AG04450 (cell line): ENCODE measurements around the gene TNFRSF18. TPM values are rescaled to one million over a fixed set of nuclear protein-coding genes. Genes with fewer than 3 reads are reported as not detected.
"Not testable (repeated sequence)": the region's sequence is repeated elsewhere in the genome, so short reads cannot be mapped to it uniquely, and the experiment has no call there.

ENCODE experiments used
- CTCF ChIA-PET: fragments of 300-600, 350-600 bp; formaldehyde crosslinking; extraction: SDS; loops from one replicate; lab custom pipeline; 2022; ENCODE audit warnings: antibody characterized with exemption, inconsistent platforms; lab: Charles Lee
- POLR2A ChIA-PET: fragments of 350-600 bp; formaldehyde crosslinking; extraction: SDS; loops from one replicate; lab custom pipeline; 2021; ENCODE audit warnings: antibody characterized with exemption, inconsistent platforms; lab: Yijun Ruan, JAX
- DNase-seq: peaks from one replicate; pipeline ENCODE4 v3.0.0-alpha.2; 2011; ENCODE audit warnings: low read depth, low spot score
- H3K27ac ChIP-seq: one replicate; pipeline ENCODE4 v1.5.1; 2012; ENCODE audit warnings: low read depth, low read length, control low read depth
- H3K27me3 ChIP-seq: one replicate; pipeline ENCODE4 v1.6.0; 2012; ENCODE audit warnings: low read length; ENCODE audit not compliant: control insufficient read depth, insufficient read depth
- H3K4me3 ChIP-seq: 2 replicates; pipeline ENCODE4 v1.5.1; 2011; ENCODE audit warnings: mild to moderate bottlenecking, low read depth, low read length, control low read depth
- H3K9me3 ChIP-seq: 2 replicates; pipeline ENCODE4 v1.5.1; 2012; ENCODE audit warnings: low read length; ENCODE audit not compliant: control insufficient read depth, insufficient read depth
- CTCF ChIP-seq: IDR thresholded peaks from 2 replicates; pipeline ENCODE4 v1.5.1; 2011; ENCODE audit warnings: low read depth, low read length, control low read depth, inconsistent platforms
- polyA plus RNA-seq: library from polyadenylated mRNA; depleted of rRNA; stranded (reverse); fragments of >200 nt; gene quantifications from 2 replicates; pipeline ENCODE4 v1.2.3, GENCODE V29; 2011

Gene TNFRSF18
- polyA plus RNA-seq, 1 experiment: 1.0 TPM

- no peak for TF ChIP-seq CTCF
- CTCF ChIA-PET: no interaction called here
- Histone ChIP-seq H3K27me3 (no peaks in the 10 kb centered on the region), H3K9me3 (peaks cover 4% of the 10 kb centered on the region; the same call in 1 of the 2 replicates), H3K27ac (no peak overlapping the region), H3K4me3 (no peak overlapping the region)
- DNase-seq: no peak
- POLR2A ChIA-PET: no interaction called here
These were observed 46.9 kb upstream of the TNFRSF18 start for GRCh38 chr1:1253314-1253713.

GRCh38 chr1:1250786-1251284, 44.4 kb upstream of the TNFRSF18 start:
- CTCF ChIA-PET: interaction anchor here (1.6 kb wide), 2 partner anchors 11 to 129 kb away, joined by 4 to 6 read pairs; no protein-coding TSS in a partner anchor

GRCh38 chr1:1248009-1248913, 41.9 kb upstream of the TNFRSF18 start:
- DNase-seq, H3K4me3 ChIP-seq, H3K27ac ChIP-seq, H3K27me3 ChIP-seq, H3K9me3 ChIP-seq, POLR2A ChIA-PET, CTCF ChIA-PET: not testable (repeated sequence)

More at GRCh38 chr1:1250786-1251284, 44.4 kb upstream of the TNFRSF18 start:
- Histone ChIP-seq H3K27me3 (peaks cover 4% of the 10 kb centered on the region), H3K4me3 (no peak overlapping the region), H3K27ac (no peak overlapping the region), H3K9me3 (peaks cover 4% of the 10 kb centered on the region; the same call in 1 of the 2 replicates)
- no peak for DNase-seq
- TF ChIP-seq CTCF: no peak
- POLR2A ChIA-PET: interaction anchor here (0.6 to 0.7 kb wide), 2 partner anchors 10 to 134 kb away, joined by 3 to 4 read pairs; no protein-coding TSS in a partner anchor

GRCh38 chr1:1247341-1247913, 41.0 kb upstream of the TNFRSF18 start:
- Histone ChIP-seq H3K9me3 (no peaks in the 10 kb centered on the region; the same call in 1 of the 2 replicates), H3K4me3 (no peak overlapping the region), H3K27ac (no peak overlapping the region), H3K27me3 (peaks cover 4% of the 10 kb centered on the region)
- ChIA-PET POLR2A (no interaction called here), CTCF (no interaction called here)
- TF ChIP-seq CTCF: no peak
- DNase-seq: no peak

- peaks cover 4% of the 10 kb centered on the region for H3K27me3 ChIP-seq
- no peak within 1 kb of the TSS for H3K27ac ChIP-seq
- no peak within 1 kb of the TSS for H3K4me3 ChIP-seq
- no peak for TF ChIP-seq CTCF
- CTCF ChIA-PET: no interaction called here
- H3K9me3 ChIP-seq: no peaks in the 10 kb centered on the region; the same call in 1 of the 2 replicates
- no peak for DNase-seq
- POLR2A ChIA-PET: no interaction called here
These were observed 40.4 kb upstream of the TNFRSF18 start, which contains the start of gene C1QTNF12 for GRCh38 chr1:1246577-1247340. TSS of gene C1QTNF12 (minus strand) at chr1:1246722. CDS start at chr1:1246690, 32 bp downstream.
